IPS DF 4.7 (cell line): ENCODE data around the gene HS6ST1.

ENCODE experiments used
- DNase-seq: peaks from one replicate; pipeline ENCODE4 v3.0.0-alpha.2; 2013; ENCODE audit warnings: low spot score; ENCODE audit errors: extremely low read depth

Gene HS6ST1, protein sequence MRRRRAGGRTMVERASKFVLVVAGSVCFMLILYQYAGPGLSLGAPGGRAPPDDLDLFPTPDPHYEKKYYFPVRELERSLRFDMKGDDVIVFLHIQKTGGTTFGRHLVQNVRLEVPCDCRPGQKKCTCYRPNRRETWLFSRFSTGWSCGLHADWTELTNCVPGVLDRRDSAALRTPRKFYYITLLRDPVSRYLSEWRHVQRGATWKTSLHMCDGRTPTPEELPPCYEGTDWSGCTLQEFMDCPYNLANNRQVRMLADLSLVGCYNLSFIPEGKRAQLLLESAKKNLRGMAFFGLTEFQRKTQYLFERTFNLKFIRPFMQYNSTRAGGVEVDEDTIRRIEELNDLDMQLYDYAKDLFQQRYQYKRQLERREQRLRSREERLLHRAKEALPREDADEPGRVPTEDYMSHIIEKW

DNA sequence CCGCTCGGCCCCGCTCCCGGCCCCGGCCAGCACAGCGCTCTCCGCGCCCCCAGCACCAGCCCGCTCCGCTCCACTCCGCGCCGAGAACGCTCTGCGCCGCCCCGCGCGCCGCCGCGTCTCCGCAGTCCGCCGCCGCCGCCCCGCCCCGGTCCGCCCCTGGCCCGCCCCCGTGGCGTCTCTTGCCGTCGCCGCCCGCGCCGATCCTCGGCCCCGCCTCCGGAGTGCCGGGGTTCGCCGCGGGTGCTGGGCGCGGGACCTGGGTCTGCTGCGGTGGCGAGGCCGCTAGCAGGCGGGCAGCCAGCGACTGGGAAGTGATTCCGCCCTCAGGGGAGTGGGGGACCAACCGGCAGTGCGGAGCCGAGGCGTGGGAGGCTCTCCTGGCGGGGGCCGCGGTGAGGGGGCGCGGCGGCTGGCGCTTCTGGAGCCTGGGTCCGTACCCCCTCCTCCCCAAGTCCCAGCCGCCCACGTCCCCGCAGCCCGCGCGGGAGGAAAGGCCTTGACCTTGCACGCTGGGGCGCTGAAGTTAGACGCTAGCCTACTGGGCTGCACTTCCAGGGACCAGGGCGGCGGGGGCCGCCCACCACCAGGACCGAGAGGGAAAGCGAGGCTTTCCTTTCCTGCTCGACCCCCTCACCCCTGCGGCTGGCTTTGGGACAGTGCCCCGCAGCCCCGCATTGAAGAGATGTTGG is at the start of gene HS6ST1:
Gene HS6ST1 (minus strand): TSS at position 93 of the 689 bp plus-strand sequence. CDS start 305 bp downstream, outside the sequence.
- DNase-seq, result no peak

DNA sequence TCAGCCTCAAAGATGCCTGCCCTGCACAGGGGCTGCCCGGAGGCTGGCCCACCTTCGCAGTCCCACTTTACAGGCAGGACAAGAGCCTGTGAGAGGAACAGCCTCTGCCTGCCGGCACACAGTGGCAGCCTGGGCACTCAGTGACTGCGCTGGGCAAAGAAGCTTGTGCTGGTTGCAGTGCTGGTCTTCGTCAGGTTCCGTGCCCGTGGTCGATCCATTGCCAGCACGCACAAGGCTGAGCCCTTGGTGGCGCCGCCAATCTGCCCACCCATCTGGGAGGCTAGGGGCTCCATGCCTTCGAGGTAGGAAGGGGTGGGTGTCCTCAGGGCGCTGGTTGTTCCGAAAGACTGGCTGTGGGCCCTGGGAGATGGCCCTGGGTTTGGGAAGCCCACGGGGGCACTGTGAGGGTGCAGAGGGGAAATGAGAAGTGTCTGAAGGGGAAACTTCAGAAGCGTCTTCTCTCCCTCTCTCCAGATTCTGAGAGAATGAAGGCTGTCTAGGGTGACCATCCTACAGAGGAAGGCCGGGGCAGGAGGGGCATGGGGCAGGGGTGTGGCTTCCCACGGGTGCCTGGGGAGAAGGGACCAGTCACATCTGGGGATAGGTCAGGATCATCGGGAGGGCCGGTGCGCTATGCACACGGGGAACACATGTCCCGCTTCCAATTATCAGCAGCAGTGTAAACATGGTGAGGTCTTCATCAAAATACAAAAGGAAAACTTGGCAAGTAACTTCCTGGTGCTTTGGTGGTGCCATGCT is 49.1 kb upstream of the HS6ST1 start:
- no peak for DNase-seq

DNA sequence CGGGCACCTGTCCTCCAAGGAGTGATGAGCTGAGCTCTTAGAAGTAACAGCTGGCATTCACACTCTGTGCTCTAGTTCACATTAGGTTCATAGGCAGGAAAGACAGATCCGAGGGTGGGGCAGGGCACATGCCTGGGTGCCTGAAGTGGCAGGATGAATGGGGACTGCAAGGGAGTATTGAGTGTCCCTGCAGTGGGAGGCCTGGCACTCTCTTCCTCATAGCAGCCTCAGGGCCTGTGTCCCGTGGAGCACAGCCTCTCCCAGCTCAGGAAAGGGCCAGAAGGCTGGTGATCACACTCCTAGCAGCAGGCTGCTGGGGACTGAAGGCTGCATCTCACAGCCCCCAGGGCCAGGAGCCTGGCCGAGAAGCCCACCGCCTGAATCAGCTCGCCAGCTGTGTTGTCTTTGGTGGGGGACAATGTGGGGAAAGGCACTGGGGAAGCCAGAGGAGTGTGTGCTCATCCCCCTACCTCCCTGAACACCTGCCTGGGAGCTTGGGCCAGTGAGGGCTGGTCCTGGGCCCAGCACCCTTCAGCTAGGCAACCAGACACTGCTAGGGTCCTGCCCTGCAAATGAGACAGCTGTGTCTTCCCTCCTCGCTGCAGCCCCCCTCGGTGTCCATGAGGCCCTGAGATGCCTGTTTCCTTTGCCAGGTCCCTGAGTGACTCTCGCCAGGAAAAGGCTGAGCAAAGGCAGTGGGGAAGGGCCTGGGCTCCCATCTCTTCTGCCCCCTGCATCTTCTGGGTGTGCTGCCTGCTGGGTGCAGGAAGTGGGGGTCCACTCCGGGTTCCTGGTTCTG is 48.2 kb upstream of the HS6ST1 start:
- no peak for DNase-seq

DNA sequence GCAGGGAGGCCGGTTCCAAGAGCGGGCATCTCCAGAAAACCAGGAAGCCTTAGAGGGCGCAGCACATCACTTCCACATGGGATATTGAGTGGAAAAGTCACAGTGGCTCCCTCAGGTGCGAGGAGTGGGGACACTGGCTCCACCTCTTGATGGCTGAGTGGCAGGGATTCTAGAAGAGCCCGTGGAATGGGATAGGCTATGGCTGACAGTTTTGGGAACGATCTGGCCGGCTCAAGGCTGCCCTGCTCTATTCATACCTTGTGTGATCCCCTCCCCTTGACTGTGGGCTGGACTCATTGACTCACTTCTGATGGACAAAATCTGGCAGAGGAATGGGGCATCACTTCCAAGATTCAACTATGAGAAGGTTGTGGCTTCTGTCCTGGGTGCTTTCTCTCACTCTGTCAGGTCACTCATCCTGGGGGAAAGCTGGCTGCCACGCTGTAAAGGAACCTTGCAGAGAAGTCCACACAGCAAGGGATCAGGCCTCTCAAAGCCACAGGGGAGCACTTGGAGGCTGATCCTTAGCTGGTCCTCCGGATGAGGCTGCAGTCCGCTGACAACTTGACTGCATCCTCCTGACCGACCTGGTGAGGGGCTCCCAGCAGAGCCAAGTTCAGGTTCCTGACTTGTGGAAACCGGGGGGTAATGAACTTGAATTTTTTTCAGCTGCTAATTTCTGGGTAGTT is 46.7 kb upstream of the HS6ST1 start:
- no peak for DNase-seq

DNA sequence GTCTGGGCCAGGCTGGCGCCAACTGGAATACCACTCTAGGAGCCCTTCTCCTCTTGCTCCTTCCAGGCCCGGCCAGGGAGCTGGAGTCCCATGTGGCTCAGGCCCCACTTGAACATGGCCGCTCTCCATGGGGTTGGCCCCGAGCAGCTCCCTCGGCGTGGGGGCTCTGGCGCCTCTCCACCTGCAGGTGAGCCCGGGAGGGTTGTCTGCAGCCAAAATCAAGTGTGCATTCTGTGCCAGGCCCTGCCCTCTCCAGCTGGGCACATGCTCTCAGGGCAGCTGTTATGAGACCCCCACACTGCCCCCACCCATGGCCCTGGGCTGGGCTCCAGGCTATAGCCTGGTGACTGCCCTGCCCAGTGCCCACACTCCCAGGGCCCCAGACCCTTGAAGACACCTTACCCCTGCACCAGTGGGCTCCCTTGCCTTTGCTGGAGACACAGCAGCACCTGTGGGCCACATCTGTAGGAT is 45.8 kb upstream of the HS6ST1 start:
- DNase-seq, result no peak

DNA sequence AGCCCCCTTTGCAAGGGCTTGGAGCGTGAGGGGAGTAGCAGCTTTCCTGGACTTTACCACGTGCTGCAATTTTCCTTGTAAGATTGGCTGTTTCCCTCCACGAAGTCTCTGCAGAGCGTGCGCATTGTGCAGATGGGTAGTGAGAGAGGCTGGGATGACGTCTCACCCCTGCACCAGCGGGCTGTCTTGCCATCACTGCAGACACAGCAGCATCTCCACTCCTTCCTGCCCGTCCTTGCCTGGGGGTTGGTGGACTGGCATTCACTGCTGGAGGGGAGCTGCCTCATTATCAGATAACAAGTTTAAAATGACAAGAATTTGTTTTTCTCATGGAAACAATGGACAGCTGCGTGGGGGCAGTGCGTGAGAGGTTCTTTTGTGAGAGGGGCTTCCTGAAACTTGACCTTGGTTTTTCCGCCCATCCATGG is 45.3 kb upstream of the HS6ST1 start:
- no peak for DNase-seq

DNA sequence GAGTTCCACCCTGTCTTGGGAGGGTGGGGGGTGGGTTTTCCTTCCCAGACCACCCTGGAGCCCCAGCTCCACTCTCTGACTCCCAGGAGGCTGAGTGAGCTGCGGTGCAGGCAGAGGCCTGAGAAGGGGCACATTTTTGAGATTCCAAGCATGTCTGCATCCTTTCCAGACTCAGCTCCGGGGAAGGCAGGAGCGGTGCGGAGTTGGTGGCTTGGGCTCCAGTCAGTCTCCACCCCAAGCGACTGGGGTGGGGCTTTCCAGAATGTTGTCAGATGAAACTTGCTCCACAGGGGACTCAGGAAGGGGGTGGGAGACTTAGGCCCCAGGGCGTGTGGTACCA is 44.2 kb upstream of the HS6ST1 start:
- DNase-seq, result peak; percentile 84

DNA sequence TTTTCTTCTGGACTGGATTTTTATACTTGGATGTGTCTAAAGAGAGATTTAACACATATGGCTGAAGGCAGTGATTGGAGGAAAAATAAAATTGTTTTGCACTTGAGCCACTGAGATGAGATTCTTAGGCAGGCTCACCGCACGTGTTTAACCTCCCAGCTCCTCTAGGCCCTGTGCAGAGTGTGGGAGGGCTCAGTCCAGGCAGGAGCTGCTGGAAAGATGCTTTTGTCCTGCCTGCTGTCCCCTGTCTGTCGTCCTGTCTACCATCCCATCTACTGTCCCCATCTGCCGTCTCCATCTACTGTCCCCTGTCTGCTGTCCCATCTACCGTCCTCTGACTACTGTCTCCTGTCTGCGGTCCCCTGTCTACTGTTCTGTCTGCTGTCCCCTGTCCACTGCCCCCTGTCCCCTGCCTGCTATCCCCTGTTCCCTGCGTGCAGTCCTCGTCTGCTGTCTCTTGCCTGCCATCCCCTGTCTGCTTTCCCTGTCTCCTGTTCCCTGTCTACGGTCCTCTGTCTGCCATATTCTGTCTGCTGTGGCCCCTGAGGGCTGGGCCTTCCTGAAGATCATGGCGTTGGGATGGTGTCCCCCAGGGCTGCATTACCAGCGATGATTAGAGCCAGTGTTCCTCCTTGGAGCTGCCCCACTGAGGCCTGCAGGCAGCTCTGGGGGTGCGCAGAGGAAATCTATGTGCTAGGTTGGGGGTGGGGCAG is 43.7 kb upstream of the HS6ST1 start:
- DNase-seq, result no peak

DNA sequence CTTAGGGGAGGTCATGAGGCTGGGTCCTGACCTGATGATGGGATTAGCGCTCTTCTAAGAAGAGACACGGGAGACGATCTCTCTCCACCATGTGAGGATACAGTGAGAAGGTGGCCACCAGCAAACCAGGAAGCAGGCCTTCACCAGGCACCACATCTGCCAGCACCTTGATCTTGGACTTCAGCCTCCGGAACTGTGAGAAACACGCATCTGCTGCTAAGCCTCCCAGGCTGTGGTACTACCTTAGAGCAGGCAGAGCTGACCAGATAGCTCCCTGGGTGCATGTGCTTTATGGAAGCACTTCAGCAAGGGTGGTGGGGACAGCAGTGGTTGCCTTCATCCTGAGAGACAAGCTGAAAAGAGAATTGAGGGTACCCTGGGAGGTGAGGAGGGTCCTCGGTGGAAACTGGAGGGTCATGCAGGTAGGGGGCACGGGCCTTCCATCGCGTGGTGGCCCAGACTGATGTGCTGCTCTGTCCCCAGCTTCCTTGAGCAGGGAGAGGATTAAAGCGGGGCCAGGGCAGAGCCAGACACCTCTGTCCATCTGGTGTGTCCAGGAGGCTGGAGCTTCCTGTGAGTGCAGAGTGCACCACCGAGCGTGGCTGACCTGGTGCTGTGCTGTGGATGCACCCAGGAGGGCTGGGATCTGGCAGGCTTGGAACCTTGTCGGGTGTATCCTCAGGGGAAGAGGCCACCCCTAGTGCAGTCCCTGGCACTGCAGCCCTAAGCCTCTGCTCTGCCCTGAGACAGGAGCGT is 42.9 kb upstream of the HS6ST1 start:
- DNase-seq, result no peak

DNA sequence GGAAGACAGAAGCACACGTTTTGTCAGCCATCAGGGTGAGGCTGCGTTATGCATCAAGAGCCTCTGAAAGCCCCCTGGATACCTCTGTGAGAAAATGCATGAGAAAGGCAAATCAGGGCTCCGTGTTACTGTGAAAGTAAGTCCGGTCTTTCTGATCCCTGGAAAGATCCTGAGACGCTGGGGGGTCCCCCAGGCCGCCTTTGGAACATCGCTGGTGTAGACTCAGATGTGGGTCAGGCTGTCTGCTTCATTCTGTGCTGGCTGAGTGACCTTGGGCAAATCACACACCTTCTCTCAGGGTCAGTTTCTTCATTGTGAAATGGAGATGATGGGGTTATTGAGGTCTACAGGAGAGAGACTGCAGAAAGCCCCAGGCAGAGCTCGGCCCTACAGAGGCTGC is 42.0 kb upstream of the HS6ST1 start:
- DNase-seq, result no peak

DNA sequence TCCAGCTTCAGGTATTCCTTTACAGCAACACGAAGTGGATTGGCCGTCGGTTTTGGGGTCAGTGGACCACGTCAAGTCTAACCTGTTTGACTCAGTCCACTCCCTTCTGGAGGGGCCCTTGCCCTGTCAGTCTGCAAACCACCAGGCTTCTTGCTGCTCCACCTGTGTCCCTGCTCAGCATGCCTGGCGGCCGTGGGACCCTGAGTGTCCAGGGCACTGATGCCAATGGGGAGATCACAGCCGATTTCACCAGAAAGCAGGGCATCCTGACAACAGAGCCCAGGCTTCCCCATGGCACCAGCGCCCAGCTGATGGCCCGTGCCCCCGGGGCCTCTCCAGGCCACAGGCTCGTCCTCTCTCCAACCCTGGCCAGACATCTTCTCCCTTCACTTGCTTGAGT is 41.2 kb upstream of the HS6ST1 start:
- no peak for DNase-seq

DNA sequence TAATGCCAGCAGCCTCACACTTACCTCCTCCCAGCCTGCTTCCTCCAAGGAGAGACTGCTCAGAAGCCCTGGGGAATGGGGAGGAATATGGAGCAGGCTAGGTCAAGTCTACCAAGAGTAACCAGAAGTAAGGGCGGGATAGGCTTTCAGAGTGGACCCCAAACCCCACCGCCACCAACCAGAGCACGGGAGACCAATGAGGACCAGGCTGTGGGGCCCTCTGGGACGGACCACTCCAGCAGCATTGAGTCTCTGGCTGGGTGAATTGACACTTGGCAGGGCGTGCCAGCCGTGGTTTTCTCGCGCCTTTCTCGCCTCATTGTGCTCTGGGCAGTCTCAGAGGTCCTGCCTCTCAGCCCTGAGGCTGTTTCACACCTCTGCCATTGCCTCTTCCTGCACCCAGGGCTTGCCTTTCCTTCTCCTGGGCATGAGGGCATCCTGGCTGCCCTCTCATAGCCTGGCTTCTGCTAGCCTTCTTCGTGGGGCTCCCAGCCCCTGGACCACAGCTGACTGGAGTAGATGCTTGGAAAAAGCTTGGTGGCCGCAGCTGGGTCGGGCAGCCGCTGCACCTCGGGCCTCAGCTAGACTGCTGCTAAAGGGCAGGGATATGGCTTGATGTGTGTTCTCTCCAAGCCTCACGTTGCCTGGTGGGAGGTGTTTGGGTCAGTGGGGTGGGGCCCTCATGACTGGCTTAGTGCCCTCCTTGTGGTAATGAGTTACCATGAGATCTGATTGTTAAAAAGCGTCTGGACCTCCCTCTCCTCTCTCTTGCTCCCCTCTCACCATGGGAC is 40.5 kb upstream of the HS6ST1 start:
- no peak for DNase-seq

DNA sequence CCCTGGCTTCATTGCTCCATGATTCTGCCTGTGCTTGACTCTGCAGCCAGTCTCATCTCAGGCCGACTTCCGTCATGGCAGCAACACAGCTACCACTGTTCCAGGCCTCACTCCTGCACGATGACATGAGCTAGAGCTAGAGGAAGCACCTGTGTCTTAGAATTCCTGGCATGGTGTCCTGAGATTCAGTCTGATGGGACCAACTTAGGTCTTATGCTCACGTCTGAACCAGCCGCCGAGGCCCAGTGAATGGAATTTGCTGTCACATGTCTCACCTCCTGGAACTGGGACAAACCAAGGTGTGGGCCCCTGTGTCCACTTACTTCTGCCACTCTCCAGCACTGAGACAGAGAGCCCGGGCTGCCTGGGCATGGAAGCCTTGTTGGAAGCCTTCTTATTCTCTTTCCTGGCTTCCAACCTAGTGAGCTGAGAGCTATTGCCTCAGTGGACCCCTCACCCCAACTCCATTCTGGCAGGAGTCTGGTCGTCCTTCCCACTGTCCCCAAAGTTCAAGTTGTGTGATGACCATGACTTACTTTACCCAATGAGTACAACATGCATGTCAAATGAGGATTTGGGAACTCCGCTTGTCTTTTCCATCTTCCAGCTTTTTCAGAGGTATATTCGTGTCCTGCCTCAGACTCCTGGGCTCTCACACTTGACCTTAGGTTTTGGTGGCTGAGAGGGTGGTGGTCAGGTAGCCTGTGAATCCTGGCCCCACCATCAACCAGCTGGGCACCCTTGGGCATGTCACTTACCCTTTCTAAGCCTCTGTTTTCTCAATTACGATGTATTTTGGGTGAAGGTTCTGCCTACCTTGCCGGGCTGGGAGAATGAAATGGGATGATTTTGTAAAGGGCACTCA is 39.1 kb upstream of the HS6ST1 start:
- no peak for DNase-seq

DNA sequence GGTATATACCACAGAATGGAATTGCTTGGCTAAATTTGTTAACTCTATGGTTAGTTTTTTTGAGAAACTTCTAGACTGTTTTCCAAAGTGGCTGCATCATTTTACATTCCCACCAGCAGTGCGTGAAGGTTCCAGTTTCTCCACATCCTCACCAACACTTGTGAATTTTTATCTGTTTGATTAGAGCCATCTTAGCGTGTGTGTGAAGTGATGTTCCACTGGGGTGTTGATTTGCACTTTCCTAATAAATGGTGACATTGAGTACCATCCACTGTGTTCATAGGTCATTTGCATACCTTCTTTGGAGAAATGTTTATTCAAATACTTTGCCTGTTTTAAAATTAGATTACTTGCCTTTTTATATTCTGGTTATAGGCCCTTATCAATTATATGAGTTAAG is 37.5 kb upstream of the HS6ST1 start:
- no peak for DNase-seq

DNA sequence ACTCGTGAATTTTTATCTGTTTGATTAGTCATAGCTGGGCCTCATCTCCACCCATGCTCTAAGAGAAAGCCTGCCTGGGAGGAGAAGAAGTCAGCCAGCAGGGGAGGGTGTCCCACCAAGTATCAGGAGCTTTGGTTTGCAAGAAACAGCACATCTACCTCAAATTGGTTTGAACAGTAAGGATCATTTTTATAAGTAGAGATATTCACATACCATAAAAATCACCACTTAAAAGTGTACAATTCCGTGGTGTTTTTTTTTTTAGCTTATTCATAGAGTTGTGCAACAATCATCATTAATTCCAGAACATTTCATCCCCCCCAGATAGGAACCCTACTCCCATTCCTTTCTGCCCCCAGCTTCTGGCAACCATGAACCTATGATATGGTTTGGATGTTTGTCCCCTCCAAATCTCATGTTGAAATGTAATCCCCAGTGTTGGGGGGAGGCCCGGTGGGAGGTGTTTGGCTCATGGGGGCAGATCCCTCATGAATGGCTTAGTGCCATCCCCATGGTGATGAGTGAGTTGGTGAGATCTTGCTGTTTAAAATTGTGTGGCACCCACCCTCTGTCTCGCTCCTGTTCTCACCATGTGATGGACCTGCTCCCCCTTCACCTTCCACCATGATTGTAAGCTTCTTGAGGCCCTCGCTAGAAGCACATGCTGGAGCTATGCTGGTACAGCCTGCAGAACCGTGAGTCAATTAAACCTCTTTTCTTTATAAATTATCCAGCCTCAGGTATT is 36.2 kb upstream of the HS6ST1 start:
- no peak for DNase-seq

DNA sequence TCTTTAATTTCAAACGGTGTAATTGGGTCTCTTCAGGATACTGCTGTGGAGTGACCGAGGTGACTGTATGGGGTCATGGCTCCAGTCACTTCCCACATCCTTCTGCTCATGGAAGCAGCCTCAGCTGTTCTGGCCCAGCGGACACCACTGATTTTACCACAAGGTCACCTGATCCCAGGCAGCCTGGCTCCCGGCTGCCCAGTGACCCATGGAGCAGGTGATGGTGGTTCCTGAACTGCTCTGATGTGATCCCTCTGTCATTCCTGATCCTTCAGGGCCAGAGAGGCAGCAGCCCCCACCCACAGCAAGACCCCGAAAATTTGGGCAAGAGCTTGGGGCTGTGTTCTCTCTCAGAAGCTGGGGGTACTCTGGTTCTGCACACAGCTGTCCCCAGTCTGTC is 35.5 kb upstream of the HS6ST1 start:
- DNase-seq, result no peak

DNA sequence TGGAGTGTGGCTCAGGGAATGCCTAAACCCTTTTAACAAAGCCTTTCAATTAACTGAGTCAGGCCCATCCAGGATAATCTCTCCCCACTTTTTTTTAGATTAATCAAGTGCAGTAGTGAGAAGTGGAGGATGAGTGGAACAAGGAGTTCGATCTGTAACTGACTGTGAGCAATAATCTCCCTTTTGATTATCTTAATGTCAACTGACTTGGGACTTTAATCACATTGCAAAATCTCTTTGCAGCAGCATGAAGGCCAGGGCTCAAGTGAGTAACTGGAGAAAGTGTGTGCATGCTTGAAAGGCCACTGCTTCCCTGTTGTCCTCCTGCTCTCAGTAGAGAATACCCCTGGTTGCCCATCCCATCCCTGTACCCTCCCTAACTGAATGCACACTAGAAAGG is 32.1 kb upstream of the HS6ST1 start:
- no peak for DNase-seq
